ENCODE results near the gene RECQL5. TPM values are rescaled to one million over a fixed set of nuclear protein-coding genes. Genes with fewer than 3 reads are reported as not detected.

RECQL5 gene
- total RNA-seq, 1 experiment from 2014 or later, result 67.0 TPM

DNA sequence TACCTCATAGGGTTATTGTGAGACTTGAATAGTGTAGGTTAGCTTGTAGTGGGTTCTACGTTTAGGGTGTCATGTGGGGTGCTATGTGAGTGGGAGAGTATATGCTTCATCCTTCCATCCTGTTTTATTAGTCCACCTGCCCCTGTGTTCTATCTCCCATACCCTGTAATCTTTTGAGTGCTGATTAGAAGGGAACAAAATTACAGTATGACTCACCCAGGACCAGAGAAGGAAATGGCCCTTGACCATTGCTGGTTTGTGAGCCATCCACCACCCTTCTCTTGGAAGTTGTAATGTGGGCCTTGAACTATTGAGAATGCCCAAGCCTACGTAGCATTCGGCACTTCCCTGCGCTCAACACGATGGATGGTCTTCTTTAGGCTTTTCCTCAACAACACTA lies 17.3 kb upstream of the RECQL5 start:
- peaks cover 6% of the 10 kb centered on the region for H3K36me3 ChIP-seq (ENCODE audit: control insufficient read depth, insufficient read depth, low read length)
- H3K4me1 ChIP-seq, result peaks cover 30% of the 10 kb centered on the region
- no peaks in the 10 kb centered on the region for H3K9me3 Mint-ChIP-seq (ENCODE audit: unreplicated experiment)
- DNase-seq, result no peak
- H3K9me3 ChIP-seq, result no peaks in the 10 kb centered on the region
- intact Hi-C loops (cut with micrococcal nuclease; ENCODE audit: unreplicated experiment), result no loop called here
- H3K27me3 Mint-ChIP-seq (ENCODE audit: insufficient read depth, unreplicated experiment), result no peaks in the 10 kb centered on the region
- H3K27me3 ChIP-seq (replicated peaks; ENCODE audit: control insufficient read depth, insufficient read depth, low read length), result no peaks in the 10 kb centered on the region
- BruUV-seq (replicated peaks), result TSS peak; percentile 20
- no peak overlapping the region for H3K4me3 ChIP-seq (ENCODE audit: low read depth, low read length)
- peak overlapping the region; percentile 90 for H3K27ac Mint-ChIP-seq (ENCODE audit: unreplicated experiment)
- H3K4me1 Mint-ChIP-seq (ENCODE audit: low read depth, unreplicated experiment), result peaks cover 40% of the 10 kb centered on the region
- POLR2A ChIA-PET, result interaction anchor here (0.6 to 1.3 kb wide), 2 partner anchors 81 to 96 kb away, joined by 3 to 5 read pairs; no protein-coding TSS in a partner anchor
- TF ChIP-seq, protein P1, sequence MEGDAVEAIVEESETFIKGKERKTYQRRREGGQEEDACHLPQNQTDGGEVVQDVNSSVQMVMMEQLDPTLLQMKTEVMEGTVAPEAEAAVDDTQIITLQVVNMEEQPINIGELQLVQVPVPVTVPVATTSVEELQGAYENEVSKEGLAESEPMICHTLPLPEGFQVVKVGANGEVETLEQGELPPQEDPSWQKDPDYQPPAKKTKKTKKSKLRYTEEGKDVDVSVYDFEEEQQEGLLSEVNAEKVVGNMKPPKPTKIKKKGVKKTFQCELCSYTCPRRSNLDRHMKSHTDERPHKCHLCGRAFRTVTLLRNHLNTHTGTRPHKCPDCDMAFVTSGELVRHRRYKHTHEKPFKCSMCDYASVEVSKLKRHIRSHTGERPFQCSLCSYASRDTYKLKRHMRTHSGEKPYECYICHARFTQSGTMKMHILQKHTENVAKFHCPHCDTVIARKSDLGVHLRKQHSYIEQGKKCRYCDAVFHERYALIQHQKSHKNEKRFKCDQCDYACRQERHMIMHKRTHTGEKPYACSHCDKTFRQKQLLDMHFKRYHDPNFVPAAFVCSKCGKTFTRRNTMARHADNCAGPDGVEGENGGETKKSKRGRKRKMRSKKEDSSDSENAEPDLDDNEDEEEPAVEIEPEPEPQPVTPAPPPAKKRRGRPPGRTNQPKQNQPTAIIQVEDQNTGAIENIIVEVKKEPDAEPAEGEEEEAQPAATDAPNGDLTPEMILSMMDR (IDR thresholded peaks at IDR 0.05; ENCODE audit: insufficient read depth in 1 of 2, low read depth in 1 of 2, low read length in 1 of 2, severe bottlenecking in 1 of 2, unreplicated experiment in 1 of 2), result no peak
- CTCF ChIA-PET, result interaction anchor here (0.5 to 1.5 kb wide), 3 partner anchors 51 to 75 kb away, joined by 3 to 11 read pairs (median 5); partner anchors contain the start of gene SMIM5
- H3K36me3 Mint-ChIP-seq (ENCODE audit: insufficient read depth, unreplicated experiment), result peaks cover 75% of the 10 kb centered on the region
- no peak overlapping the region for H3K4me3 Mint-ChIP-seq (ENCODE audit: unreplicated experiment)

DNA sequence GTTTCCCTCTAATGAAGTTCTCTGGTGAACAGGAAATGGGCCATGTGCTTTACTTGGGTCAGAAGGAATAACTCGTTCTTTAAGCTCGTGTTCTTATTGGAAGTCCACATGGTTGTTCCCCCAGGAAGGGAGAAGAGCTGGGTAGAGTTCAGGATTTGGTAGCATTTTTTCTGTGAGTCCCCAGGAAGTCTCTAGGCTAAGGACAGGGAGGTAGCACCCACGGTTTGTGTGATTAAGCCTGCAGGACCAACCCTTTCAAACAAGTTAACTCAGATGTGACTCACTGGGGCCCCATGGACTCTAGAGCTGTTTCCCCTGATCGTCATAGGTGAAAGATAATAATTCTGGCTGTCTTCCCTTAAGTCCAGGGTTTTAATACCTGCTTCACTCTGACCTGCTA lies 16.6 kb upstream of the RECQL5 start:
- Histone ChIP-seq H3K4me3 (ENCODE audit: low read depth, low read length) (no peak overlapping the region), H3K4me1 (peaks cover 30% of the 10 kb centered on the region), H3K9me3 (no peaks in the 10 kb centered on the region), H3K27me3 (replicated peaks; ENCODE audit: control insufficient read depth, insufficient read depth, low read length) (no peaks in the 10 kb centered on the region), H3K36me3 (ENCODE audit: control insufficient read depth, insufficient read depth, low read length) (peaks cover 7% of the 10 kb centered on the region)
- Mint-ChIP-seq H3K4me1 (ENCODE audit: low read depth, unreplicated experiment) (peaks cover 33% of the 10 kb centered on the region), H3K9me3 (ENCODE audit: unreplicated experiment) (no peaks in the 10 kb centered on the region), H3K27me3 (ENCODE audit: insufficient read depth, unreplicated experiment) (no peaks in the 10 kb centered on the region), H3K4me3 (ENCODE audit: unreplicated experiment) (no peak overlapping the region), H3K27ac (ENCODE audit: unreplicated experiment) (peak overlapping the region; percentile 90), H3K36me3 (ENCODE audit: insufficient read depth, unreplicated experiment) (peaks cover 75% of the 10 kb centered on the region)
- ChIA-PET POLR2A (interaction anchor here (0.6 to 1.3 kb wide), 4 partner anchors 65 to 419 kb away, joined by 3 to 14 read pairs (median 4); no protein-coding TSS in a partner anchor), CTCF (interaction anchor here (0.7 to 1.5 kb wide), 3 partner anchors 50 to 82 kb away, joined by 3 to 11 read pairs (median 5); partner anchors contain the start of gene SMIM5)
- no TSS peak for BruUV-seq (replicated peaks)
- TF ChIP-seq, protein P1 (IDR thresholded peaks at IDR 0.05; ENCODE audit: insufficient read depth in 1 of 2, low read depth in 1 of 2, low read length in 1 of 2, severe bottlenecking in 1 of 2, unreplicated experiment in 1 of 2), result no peak
- intact Hi-C loops (cut with micrococcal nuclease; ENCODE audit: unreplicated experiment), result no loop called here
- peak; percentile 37 to 66 for DNase-seq

DNA sequence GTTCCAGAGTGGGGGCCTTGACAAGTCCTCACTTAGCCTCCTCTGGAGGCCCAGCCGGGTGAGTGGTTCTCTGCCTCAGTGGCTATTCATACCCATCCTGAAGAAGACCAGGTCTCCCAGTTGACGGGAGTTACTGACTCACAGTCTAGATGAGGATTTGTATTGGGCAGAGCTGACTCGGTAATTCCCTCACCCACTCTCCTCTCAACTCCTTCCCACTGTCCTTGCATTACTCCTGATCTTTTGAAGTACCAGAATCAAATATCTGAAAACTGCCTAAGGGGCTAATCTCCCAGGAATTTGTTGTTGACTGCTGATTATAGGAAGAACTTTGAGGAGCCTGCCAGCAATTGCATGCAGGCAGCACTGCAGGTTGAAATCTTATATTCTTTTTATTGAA lies 14.3 kb upstream of the RECQL5 start:
- Histone ChIP-seq H3K9me3 (no peaks in the 10 kb centered on the region), H3K27me3 (replicated peaks; ENCODE audit: control insufficient read depth, insufficient read depth, low read length) (no peaks in the 10 kb centered on the region), H3K4me3 (ENCODE audit: low read depth, low read length) (no peak overlapping the region), H3K4me1 (peaks cover 30% of the 10 kb centered on the region), H3K36me3 (ENCODE audit: control insufficient read depth, insufficient read depth, low read length) (peaks cover 6% of the 10 kb centered on the region)
- Mint-ChIP-seq H3K9me3 (ENCODE audit: unreplicated experiment) (no peaks in the 10 kb centered on the region), H3K27me3 (ENCODE audit: insufficient read depth, unreplicated experiment) (no peaks in the 10 kb centered on the region), H3K36me3 (ENCODE audit: insufficient read depth, unreplicated experiment) (peaks cover 78% of the 10 kb centered on the region), H3K27ac (ENCODE audit: unreplicated experiment) (no peak overlapping the region), H3K4me1 (ENCODE audit: low read depth, unreplicated experiment) (peaks cover 33% of the 10 kb centered on the region), H3K4me3 (ENCODE audit: unreplicated experiment) (no peak overlapping the region)
- no TSS peak for BruUV-seq (replicated peaks)
- DNase-seq, result no peak
- TF ChIP-seq, protein P1 (IDR thresholded peaks at IDR 0.05; ENCODE audit: insufficient read depth in 1 of 2, low read depth in 1 of 2, low read length in 1 of 2, severe bottlenecking in 1 of 2, unreplicated experiment in 1 of 2), result no peak
- ChIA-PET POLR2A (no interaction called here), CTCF (no interaction called here)
- intact Hi-C loops (cut with micrococcal nuclease; ENCODE audit: unreplicated experiment), result no loop called here

Measured in Caco-2 (cell line).